GM23338 (cell line): ENCODE measurements around the gene RBM7. TPM values are rescaled to one million over a fixed set of nuclear protein-coding genes. Genes with fewer than 3 reads are reported as not detected.

Source experiments
- ATAC-seq: fragments of 200-7000 bp; cut with Tn5 transposase; 3 replicates; pipeline ENCODE4 v1.9.1; 2020
- DNase-seq: peaks from one replicate; pipeline ENCODE4 v3.0.0-alpha.2; 2015; ENCODE audit warnings: low spot score
- H2AFZ ChIP-seq: fragments of 200-600 bp; sonication (generic); 2 replicates; pipeline ENCODE4 v1.8.0; 2016; ENCODE audit warnings: antibody characterized with exemption, mild to moderate bottlenecking, moderate library complexity
- H3F3A ChIP-seq: fragments of 200-600 bp; sonication (generic); replicated peaks from 2 replicates; pipeline ENCODE4 v1.8.0; 2017; ENCODE audit warnings: antibody characterized with exemption, mixed run types, low read depth
- H3K27ac ChIP-seq: fragments of 200-600 bp; sonication (generic); 2 replicates; pipeline ENCODE4 v1.6.1; 2016; ENCODE audit warnings: low read depth
- H3K27me3 ChIP-seq: fragments of 200-600 bp; sonication (generic); 2 replicates; pipeline ENCODE4 v1.8.0; 2016; ENCODE audit warnings: mild to moderate bottlenecking, mixed run types, moderate library complexity; ENCODE audit not compliant: insufficient read depth
- H3K36me3 ChIP-seq: fragments of 200-600 bp; sonication (generic); 2 replicates; pipeline ENCODE4 v1.8.0; 2016; ENCODE audit warnings: mild to moderate bottlenecking; ENCODE audit not compliant: insufficient read depth
- H3K4me1 ChIP-seq: fragments of 200-600 bp; sonication (generic); 2 replicates; pipeline ENCODE4 v1.8.0; 2016; ENCODE audit warnings: mild to moderate bottlenecking, moderate library complexity; ENCODE audit not compliant: insufficient read depth
- H3K4me2 ChIP-seq: fragments of 200-600 bp; sonication (generic); 2 replicates; pipeline ENCODE4 v1.7.1; 2017; ENCODE audit warnings: mixed run types
- H3K4me3 ChIP-seq: fragments of 200-600 bp; sonication (generic); 2 replicates; pipeline ENCODE4 v1.6.1; 2016; ENCODE audit warnings: mixed run types
- H3K79me2 ChIP-seq: fragments of 200-600 bp; sonication (generic); replicated peaks from 2 replicates; pipeline ENCODE4 v1.8.0; 2017; ENCODE audit warnings: mild to moderate bottlenecking; ENCODE audit not compliant: insufficient read depth
- H3K9me2 ChIP-seq: fragments of 200-600 bp; sonication (generic); 2 replicates; pipeline ENCODE4 v1.8.0; 2017; ENCODE audit not compliant: insufficient read depth
- H4K20me1 ChIP-seq: fragments of 200-600 bp; sonication (generic); replicated peaks from 2 replicates; pipeline ENCODE4 v1.8.0; 2017; ENCODE audit warnings: mild to moderate bottlenecking; ENCODE audit not compliant: insufficient read depth
- H3K27ac Mint-ChIP-seq: 2 replicates; pipeline ENCODE4 v1.8.0; 2020; ENCODE audit warnings: inconsistent platforms, mild to moderate bottlenecking, moderate library complexity, mixed read lengths
- H3K27me3 Mint-ChIP-seq: 3 replicates; pipeline ENCODE4 v1.8.0; 2022; ENCODE audit warnings: low read depth, mild to moderate bottlenecking, moderate library complexity, mixed read lengths, inconsistent platforms; ENCODE audit not compliant: insufficient read depth, poor library complexity
- H3K36me3 Mint-ChIP-seq: 3 replicates; pipeline ENCODE4 v1.8.0; 2021; ENCODE audit warnings: low read depth, mild to moderate bottlenecking, inconsistent platforms, moderate library complexity, mixed read lengths
- H3K4me1 Mint-ChIP-seq: 3 replicates; pipeline ENCODE4 v1.8.0; 2020; ENCODE audit warnings: mild to moderate bottlenecking, inconsistent platforms, mixed read lengths
- H3K4me3 Mint-ChIP-seq: 3 replicates; pipeline ENCODE4 v1.8.0; 2021; ENCODE audit warnings: moderate library complexity, mild to moderate bottlenecking, inconsistent platforms, mixed read lengths
- H3K9me3 Mint-ChIP-seq: 3 replicates; pipeline ENCODE4 v1.8.0; 2020; ENCODE audit warnings: moderate library complexity, mild to moderate bottlenecking, inconsistent platforms, mixed read lengths
- CTCF ChIP-seq, 2 experiments: fragments of 200-600 bp in 1 of 2; sonication (generic) in 1 of 2; conservative IDR thresholded peaks; 2 replicates each; pipeline versions ENCODE4 v1.5.1 to v1.6.1; 2016 to 2017; ENCODE audit warnings: antibody characterized with exemption in 2 of 2, low read depth in 2 of 2, mild to moderate bottlenecking in 2 of 2, moderate library complexity in 1 of 2
- ETS1 ChIP-seq: IDR thresholded peaks from 2 replicates; pipeline ENCODE4 v1.6.1; 2016; ENCODE audit warnings: antibody characterized with exemption
- EZH2 ChIP-seq: fragments of 200-600 bp; sonication (generic); IDR thresholded peaks from one replicate; pipeline ENCODE4 v1.8.0; 2017; ENCODE audit warnings: antibody characterized with exemption, mild to moderate bottlenecking, low read depth; ENCODE audit not compliant: unreplicated experiment
- JUNB ChIP-seq: IDR thresholded peaks from one replicate; pipeline ENCODE4 v1.6.1; 2016; ENCODE audit warnings: antibody characterized with exemption; ENCODE audit not compliant: unreplicated experiment
- NANOG ChIP-seq: IDR thresholded peaks from 2 replicates; pipeline ENCODE4 v1.6.1; 2016; ENCODE audit warnings: antibody characterized with exemption, borderline replicate concordance
- STAT1 ChIP-seq: IDR thresholded peaks from one replicate; pipeline ENCODE4 v1.6.1; 2016; ENCODE audit warnings: antibody characterized with exemption; ENCODE audit not compliant: unreplicated experiment
- ZNF331 ChIP-seq: fragments of 250-450 bp; sonication (Bioruptor Pico); IDR thresholded peaks from 2 replicates; pipeline ENCODE4 v1.5.0; 2020; ENCODE audit warnings: low read depth, mild to moderate bottlenecking, moderate library complexity
- polyA plus RNA-seq: library from polyadenylated mRNA; unstranded; fragments of >200 nt; fragmentation: Nextera tagmentation; extraction: Ambion mirVana; gene quantifications from 2 replicates; pipeline ENCODE4 v1.2.1, GENCODE V29; 2016
- total RNA-seq: library from RNA; depleted of rRNA; stranded (reverse); fragments of >200 nt; shearing (Covaris generic); gene quantifications from 2 replicates; pipeline ENCODE4 v1.2.3, GENCODE V29; 2014
- TF ChIP-seq, protein P1 (sequence below): fragments of 250-450 bp; sonication (Bioruptor Pico); IDR thresholded peaks from 2 replicates; pipeline ENCODE4 v1.5.0; 2020; ENCODE audit warnings: mild to moderate bottlenecking, moderate library complexity

RBM7 gene
- total and polyA plus RNA-seq, 2 experiments from 2014 or later = 31.5 to 57.2 TPM

- Histone ChIP-seq H3K9me2 (no peaks in the 10 kb centered on the region), H3K27ac (no peak overlapping the region), H2AFZ (no peak overlapping the region), H3K4me3 (no peak overlapping the region), H3K27me3 (no peaks in the 10 kb centered on the region), H3K36me3 (no peaks in the 10 kb centered on the region; the same call in 1 of the 2 replicates), H3K4me2 (no peak overlapping the region), H3K4me1 (peaks cover 25% of the 10 kb centered on the region), H3K79me2 (peaks cover 11% of the 10 kb centered on the region), H3F3A (no peaks in the 10 kb centered on the region), H4K20me1 (no peaks in the 10 kb centered on the region)
- H3K27ac Mint-ChIP-seq = peak overlapping the region; percentile 33; the same call in 1 of the 2 replicates
- peak; percentile 51 to 71 for TF ChIP-seq CTCF (conservative IDR thresholded peaks at IDR 0.05; ENCODE audit: low read depth in 2 of 2)
- no peak for TF ChIP-seq NANOG
- ATAC-seq = peak; percentile 25
- peaks cover 30% of the 10 kb centered on the region for H3K4me1 Mint-ChIP-seq
- H3K4me3 Mint-ChIP-seq = no peak overlapping the region
- peaks cover 15% of the 10 kb centered on the region for H3K27me3 Mint-ChIP-seq
- DNase-seq = peak; percentile 67
- no peaks in the 10 kb centered on the region for H3K9me3 Mint-ChIP-seq
- peaks cover under 1% of the 10 kb centered on the region; the same call in 1 of the 3 replicates for H3K36me3 Mint-ChIP-seq
Measured at GRCh38 chr11:114395736-114396135, 4.7 kb upstream of the RBM7 start.

DNA sequence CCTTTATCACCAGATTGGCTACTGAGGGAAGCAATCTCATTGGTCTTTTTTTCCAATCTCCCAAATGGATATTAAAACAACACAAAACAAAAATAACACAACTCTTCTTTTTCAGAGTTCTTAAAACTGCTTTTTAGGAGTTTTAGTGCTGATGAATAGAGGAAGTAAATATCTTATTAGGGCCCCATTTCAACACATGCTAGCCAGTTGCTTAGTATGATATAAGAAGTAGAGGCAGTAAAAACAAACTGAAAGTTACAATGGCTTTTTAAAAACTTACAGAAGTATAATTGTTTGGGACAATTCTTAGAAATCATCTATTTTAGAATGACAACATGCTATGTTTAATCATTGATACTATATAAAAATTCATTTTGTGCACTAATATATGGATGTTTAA, 3.5 kb upstream of the RBM7 start:
- Histone ChIP-seq H3K4me2 (no peak overlapping the region), H3K36me3 (no peaks in the 10 kb centered on the region; the same call in 1 of the 2 replicates), H3K79me2 (peaks cover 23% of the 10 kb centered on the region), H2AFZ (no peak overlapping the region), H4K20me1 (no peaks in the 10 kb centered on the region), H3K9me2 (no peaks in the 10 kb centered on the region), H3K27me3 (no peaks in the 10 kb centered on the region), H3K27ac (no peak overlapping the region), H3K4me3 (no peak overlapping the region), H3F3A (no peaks in the 10 kb centered on the region), H3K4me1 (peaks cover 26% of the 10 kb centered on the region)
- Mint-ChIP-seq H3K27me3 (peaks cover 17% of the 10 kb centered on the region), H3K9me3 (no peaks in the 10 kb centered on the region), H3K27ac (no peak overlapping the region), H3K4me3 (no peak overlapping the region), H3K36me3 (peaks cover 4% of the 10 kb centered on the region), H3K4me1 (peaks cover 31% of the 10 kb centered on the region)
- ATAC-seq (no peak), DNase-seq (no peak)
- no peak for TF ChIP-seq STAT1
- no peak for TF ChIP-seq JUNB
- TF ChIP-seq CTCF (conservative IDR thresholded peaks at IDR 0.05; ENCODE audit: low read depth in 2 of 2) = no peak
- no peak for TF ChIP-seq NANOG
- no peak for TF ChIP-seq ETS1
- TF ChIP-seq, protein P1, sequence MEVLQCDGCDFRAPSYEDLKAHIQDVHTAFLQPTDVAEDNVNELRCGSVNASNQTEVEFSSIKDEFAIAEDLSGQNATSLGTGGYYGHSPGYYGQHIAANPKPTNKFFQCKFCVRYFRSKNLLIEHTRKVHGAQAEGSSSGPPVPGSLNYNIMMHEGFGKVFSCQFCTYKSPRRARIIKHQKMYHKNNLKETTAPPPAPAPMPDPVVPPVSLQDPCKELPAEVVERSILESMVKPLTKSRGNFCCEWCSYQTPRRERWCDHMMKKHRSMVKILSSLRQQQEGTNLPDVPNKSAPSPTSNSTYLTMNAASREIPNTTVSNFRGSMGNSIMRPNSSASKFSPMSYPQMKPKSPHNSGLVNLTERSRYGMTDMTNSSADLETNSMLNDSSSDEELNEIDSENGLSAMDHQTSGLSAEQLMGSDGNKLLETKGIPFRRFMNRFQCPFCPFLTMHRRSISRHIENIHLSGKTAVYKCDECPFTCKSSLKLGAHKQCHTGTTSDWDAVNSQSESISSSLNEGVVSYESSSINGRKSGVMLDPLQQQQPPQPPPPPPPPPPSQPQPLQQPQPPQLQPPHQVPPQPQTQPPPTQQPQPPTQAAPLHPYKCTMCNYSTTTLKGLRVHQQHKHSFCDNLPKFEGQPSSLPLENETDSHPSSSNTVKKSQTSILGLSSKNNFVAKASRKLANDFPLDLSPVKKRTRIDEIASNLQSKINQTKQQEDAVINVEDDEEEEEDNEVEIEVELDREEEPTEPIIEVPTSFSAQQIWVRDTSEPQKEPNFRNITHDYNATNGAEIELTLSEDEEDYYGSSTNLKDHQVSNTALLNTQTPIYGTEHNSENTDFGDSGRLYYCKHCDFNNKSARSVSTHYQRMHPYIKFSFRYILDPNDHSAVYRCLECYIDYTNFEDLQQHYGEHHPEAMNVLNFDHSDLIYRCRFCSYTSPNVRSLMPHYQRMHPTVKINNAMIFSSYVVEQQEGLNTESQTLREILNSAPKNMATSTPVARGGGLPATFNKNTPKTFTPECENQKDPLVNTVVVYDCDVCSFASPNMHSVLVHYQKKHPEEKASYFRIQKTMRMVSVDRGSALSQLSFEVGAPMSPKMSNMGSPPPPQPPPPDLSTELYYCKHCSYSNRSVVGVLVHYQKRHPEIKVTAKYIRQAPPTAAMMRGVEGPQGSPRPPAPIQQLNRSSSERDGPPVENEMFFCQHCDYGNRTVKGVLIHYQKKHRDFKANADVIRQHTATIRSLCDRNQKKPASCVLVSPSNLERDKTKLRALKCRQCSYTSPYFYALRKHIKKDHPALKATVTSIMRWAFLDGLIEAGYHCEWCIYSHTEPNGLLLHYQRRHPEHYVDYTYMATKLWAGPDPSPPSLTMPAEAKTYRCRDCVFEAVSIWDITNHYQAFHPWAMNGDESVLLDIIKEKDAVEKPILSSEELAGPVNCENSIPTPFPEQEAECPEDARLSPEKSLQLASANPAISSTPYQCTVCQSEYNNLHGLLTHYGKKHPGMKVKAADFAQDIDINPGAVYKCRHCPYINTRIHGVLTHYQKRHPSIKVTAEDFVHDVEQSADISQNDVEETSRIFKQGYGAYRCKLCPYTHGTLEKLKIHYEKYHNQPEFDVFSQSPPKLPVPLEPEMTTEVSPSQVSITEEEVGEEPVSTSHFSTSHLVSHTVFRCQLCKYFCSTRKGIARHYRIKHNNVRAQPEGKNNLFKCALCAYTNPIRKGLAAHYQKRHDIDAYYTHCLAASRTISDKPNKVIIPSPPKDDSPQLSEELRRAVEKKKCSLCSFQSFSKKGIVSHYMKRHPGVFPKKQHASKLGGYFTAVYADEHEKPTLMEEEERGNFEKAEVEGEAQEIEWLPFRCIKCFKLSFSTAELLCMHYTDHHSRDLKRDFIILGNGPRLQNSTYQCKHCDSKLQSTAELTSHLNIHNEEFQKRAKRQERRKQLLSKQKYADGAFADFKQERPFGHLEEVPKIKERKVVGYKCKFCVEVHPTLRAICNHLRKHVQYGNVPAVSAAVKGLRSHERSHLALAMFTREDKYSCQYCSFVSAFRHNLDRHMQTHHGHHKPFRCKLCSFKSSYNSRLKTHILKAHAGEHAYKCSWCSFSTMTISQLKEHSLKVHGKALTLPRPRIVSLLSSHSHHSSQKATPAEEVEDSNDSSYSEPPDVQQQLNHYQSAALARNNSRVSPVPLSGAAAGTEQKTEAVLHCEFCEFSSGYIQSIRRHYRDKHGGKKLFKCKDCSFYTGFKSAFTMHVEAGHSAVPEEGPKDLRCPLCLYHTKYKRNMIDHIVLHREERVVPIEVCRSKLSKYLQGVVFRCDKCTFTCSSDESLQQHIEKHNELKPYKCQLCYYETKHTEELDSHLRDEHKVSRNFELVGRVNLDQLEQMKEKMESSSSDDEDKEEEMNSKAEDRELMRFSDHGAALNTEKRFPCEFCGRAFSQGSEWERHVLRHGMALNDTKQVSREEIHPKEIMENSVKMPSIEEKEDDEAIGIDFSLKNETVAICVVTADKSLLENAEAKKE (CRISPR knock-in tag) = no peak
- TF ChIP-seq ZNF331 (CRISPR knock-in tag) = no peak
- no peak for TF ChIP-seq EZH2
